SKM-1 treated with dmso at 0.1 percent for 144 hours (cell line): ENCODE data around the gene DYNLT3.

ENCODE experiments used
- DNase-seq: peaks from one replicate; lab custom pipeline; 2025; ENCODE audit not compliant: unreplicated experiment; lab: John Stamatoyannopoulos, UW

Gene DYNLT3

DNA sequence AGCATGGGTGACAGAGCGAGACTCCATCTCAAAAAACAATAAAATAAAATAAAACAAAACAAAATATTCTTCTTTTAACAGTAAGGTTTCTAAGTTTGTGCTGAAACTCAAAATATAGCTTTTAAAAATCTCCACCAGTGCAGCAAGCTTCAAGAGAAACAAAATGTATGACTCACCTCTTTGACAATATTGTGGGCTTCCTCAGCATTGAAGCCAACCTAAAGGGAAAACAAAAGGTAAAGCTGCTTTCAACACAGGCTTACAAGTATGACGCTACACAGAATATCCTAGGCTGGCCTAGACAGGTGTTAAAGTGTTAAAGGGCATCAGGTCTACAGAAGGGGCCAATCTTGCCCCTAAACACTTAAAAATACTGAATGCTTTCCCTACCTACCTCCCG, 1.2 kb downstream of the DYNLT3 start:
- DNase-seq, result no peak

DNA sequence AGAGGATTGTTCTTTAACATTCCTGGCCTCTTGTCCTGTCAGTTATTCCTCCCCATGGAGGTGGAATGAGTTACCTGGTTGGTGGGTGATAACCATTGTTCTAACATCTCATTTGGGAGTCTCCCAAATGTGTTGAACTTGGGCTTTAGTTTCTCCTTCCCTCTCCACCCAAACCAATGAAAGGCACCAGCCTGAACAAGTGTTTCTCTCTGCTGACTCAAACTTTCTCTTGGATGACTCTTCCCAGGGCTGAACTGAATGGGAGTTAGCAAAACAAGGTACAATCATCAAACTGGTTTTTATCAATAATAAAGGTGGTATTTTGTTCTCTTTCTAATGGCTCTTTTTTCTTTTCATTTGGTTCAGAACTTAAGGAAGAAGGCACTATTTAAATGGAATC, 2.7 kb downstream of the DYNLT3 start:
- DNase-seq, result no peak

DNA sequence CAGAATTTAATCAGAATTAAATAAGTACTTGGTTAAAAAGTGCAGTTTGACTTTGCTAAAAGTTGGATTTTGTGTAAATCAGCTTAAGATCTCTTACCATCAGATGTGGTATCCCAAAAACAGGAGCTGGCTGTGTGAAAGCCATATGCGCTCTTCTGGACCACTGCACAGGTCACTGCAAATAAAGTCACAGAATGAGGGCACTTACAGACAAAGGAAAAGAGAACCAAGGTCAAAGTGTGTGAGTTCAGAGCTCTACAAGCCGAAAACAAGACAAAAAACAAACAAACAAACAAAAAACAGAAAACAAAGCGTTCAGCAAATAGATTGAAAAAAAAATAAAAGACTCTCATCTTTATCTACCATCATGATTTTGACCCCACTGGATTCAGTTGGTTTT, 6.4 kb downstream of the DYNLT3 start:
- no peak for DNase-seq

DNA sequence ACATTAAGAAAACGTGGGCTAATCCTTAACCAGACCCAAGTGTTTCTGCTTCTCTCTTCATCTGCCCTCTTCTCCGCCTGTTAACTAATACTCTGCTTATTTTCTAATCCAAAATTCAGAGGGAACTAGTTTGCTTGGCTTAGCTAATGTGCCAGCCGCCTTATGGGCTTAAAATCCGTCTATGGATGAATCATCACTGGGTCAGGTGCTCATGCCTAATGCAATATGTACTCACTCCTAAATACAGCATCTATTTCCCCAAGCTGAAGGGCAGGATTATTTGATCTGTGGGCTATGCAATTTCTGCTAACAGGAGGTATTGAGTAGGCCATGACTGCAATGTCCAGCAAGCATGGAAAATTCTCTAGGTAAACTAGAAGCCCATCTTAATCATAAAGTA, 12.4 kb downstream of the DYNLT3 start:
- no peak for DNase-seq

DNA sequence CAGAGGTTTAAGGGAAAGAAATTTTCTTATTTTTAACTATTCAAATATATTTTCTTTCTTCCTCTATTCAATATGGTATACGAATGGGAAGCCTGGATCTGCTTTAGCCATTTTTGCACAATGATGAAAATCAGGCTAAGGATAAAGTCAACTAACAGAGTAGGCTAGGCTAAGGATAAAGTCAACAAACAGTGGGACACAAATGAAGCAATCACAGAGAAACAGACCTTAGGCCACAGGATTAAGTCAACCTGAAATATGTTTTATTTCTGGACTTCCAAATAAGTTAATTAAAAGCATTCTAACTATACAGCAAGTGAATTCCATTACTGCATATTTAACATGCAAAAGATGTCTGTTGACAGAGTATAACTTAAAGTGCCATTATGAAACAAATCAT, 17.0 kb downstream of the DYNLT3 start:
- DNase-seq, result no peak

DNA sequence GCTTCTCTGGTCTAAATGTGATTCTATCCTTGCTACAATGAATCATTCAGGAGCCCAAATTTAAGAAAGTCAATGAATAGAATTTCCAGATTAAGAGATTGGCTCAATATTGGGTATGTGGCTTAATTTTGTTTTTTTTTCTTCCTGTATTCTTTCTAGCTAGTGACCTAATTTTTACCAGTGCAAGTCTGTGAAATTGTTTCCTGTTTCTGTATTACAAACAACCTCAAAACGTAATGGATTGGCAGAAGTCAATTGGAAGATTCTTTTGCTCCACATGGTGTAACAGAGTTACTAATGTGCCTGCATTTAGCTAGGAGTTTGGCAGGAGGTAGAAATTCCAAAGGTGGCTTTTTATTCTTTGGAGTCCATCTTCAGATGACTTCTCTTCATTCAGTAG, 17.6 kb downstream of the DYNLT3 start:
- DNase-seq, result no peak

DNA sequence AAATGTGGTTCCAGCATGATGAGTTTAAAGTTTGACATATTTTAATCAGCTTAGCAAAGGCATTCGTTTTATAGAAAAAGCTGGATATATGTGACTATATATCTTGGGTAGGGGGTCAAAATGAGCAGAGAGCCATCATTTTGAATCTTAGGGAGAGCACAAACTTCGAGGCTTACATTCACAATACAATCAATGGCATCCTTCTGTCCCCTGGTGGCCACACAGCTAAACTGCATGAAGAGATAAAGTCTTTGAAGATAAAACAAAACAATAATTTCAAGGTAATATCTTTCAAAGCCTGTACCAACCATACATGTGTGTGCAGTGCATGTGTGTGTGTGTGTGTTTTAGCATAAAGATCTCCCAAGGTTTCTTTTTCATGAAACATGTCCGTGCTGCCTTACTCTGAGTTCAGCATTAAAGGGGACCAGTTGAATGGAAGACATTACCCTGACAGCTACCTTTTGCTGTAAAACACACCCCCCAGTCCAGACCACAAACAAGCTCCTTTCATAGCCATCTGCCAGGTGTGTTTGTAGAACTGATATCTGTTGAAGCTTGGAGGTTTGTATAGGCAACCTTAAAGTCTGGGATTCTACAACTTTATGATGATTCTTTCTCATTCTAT, 22.0 kb downstream of the DYNLT3 start:
- DNase-seq, result no peak

DNA sequence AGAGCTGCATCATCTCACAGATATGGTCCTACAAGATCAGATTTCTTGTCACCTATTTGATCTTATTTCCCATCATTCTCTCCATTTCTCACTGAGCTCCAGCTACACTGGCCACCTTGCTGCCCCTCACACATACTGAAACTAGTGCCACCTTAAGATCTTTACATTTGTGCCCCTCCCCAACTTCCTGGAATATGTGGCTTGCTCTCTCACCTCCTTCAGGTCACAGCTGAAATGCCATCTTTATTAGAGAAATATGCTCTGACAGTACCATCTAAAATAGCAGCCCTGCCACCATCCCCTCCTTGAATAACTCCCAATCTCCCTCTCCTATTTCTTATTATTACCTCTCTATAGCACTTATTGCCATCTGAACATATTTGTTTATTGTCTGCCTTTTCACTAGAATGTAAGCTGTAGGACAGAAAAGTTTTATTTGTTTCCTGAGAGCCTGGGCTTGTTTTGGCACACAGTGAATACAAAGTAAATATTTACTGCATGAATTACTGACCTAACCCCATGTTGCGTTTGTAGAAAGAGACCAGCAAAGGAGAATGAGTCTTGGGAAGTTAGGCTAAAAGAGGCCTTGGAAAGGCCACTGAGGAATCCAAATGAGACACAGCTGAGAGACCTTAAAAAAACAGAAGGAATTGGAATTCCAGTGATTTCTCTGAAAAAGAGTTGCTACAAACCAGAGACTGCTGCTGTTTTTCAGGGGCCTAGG, 22.7 kb downstream of the DYNLT3 start:
- DNase-seq, result no peak

DNA sequence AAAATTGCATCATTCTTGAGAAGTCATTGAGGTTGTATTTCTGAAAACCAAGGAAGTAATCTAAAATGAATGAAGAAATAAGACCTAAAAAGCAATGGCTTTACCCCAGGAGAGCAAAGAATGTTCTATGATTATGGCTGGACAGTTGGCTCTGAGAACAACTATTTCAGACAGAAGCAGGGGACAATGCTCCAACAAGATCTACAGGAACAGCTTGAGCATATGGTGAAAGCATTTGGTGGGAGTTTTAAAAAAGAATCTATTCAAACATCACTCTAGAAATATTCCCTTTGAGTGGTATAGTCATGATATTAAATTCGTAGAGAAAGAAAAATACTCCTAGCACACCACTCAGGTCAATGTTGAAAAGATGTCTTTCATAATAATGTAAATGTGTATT, 26.7 kb downstream of the DYNLT3 start:
- no peak for DNase-seq

DNA sequence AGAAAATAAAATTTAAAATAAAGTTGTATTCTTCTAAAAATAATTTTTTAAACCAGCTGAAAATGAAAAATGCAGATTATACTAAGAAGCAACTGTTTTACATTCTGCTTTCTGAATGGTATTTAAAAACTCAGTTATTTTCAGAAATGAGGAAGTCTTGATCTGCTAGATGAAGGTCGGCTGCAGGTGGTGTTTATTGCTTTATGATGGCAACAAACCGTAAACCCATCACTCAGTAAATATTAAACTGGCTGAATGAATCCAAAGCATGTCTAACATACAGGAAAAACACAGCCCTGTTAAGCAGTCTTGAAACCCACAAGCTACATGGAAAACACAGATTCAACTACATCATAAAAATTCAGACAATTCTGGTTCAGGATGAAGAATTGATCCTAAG, 29.3 kb downstream of the DYNLT3 start:
- DNase-seq, result no peak

DNA sequence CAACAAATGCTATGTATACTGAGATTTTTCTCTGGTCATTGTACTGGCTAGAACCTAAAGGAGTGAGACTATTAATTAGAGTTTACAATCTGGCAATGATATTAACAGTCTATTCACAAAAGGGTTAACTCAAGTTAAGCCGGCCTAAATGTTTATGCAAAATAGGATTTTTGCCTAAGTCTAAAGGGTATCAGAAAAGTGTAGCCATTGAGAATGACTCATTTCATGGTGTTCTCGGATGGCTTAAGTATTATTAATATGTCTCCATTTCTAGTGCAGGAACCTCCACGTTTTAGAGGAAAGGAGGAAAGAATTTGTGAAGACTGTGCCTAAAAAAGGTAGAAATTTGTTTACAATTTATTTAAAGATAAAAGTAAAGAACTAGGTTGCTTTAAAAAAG, 29.8 kb downstream of the DYNLT3 start:
- DNase-seq, result no peak

DNA sequence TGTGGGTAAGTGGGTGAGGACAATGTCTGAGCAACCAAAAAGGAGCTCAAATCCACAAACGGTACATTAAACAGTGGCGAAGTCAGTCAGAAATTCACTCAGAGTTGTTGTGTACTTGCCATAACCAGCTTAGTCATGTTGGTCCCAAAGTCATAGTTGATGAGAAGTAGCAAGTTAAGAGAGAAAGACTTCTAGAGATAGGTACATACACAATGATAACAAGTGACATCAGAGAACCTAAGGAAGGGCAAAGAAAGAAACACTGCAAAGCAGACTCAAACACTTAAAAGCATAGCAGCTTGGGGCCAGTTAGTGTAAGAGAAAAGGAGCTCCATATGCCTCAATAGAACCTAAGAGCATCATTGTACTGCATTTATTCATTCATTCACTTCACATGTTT, 30.2 kb downstream of the DYNLT3 start:
- no peak for DNase-seq

DNA sequence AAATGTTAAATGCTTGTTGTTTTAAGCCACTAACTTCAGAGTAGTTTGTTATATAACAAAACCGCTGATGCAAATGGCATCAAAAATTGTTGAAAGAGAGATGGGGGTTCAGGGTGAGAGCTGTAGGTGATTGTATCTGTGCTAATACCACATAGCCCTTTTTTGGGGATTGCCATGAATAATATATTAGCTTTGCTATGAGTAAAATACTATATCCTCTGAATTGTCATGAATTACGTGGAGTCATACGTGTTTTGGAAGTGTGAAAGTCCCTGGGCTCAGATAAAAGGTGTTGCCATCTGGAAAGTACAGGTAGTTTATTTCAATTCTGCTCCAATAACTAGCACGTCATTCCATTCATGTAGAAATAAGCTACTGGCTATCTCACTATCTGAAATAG, 30.6 kb downstream of the DYNLT3 start:
- no peak for DNase-seq

DNA sequence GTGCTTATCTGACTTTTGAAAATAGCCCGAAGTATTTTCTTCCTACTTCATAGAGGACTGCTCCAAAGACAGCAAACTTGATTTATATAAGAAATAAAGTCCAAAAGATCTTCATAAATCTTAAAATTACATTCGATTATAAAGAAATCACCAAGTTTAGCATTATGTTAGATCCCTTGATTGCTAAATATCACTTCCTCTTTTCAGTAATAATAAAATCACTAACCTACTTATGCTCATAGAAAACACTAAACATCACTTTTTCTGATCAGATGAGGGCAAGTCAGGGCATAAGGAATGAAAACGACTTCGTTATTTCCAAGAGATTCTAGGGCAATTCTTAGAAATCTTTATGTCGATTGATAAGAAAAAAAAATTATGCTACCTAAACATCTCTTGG, 32.0 kb downstream of the DYNLT3 start:
- no peak for DNase-seq

DNA sequence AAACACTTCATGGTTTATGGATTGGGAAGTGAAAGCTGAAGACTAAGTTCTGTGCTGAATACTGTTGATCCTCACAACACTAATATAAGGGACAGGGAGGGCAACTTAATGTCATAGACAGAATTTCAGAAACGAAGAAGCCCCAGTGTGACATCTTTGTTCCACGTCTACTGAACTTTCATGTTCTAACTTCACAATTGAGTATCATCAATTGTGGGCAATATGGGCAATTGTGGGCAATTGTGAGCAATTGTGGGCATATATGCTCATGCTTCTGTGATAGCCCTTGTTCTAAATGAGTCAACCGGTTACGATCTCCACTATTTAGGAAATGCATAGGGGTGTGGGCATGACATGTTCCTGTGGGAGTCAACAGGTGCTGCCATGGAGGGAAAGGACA, 33.8 kb downstream of the DYNLT3 start:
- no peak for DNase-seq

DNA sequence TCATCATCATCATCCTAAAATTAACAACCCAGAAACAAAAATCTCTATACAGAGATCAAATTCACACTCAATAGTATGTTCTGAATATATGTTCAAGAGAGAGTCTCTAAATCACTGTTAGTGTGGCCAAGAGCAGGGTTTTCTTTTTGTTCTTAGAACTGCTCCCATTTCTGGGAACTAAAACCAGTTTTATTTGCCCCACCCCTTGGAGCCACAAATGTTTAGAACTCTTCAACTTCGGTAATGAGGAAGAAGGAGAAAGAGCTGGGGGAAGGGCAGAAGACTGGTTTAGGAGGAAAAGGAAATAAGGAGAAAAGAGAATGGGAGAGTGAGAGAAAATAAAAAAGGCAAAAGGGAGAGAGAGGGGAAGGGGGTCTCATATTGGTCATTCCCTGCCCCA, 35.3 kb downstream of the DYNLT3 start:
- DNase-seq, result no peak

DNA sequence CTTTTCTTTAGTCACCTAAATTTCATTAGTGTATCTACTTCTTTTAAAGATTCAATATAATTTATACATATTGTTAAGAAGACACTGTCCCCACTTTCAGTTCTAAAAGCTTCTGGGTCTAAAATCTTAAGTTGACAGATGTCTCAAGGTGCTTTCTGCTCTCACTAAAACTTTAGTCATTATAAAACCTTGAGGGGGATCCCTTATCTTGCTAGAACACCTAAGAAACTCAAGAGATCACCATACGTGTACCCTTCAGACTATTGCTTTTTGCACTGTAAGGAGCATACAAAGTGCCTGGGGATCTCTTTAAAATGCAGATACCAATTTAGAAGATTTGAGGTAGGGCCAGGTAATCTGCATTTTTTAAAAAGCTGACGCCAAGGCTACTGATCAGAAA, 37.4 kb downstream of the DYNLT3 start:
- no peak for DNase-seq

DNA sequence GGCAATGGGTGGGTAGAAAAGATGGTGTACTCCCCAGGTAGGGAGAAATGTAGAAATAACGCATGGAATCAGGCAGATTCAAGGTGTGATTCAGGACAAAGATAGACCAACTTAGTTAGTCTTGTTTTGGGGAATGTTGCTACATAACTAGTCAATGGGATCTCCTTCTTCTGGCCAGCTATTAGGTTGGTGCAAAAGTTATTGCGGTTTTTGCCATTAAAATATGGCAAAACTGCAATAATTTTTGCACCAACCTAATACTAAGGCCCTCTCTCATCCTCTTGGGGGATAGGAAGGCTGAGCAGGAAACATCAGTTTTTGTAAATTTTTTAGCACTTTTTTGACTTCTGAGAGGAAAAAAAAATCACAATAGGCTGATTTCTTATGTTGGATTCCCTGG, 44.3 kb downstream of the DYNLT3 start:
- no peak for DNase-seq

DNA sequence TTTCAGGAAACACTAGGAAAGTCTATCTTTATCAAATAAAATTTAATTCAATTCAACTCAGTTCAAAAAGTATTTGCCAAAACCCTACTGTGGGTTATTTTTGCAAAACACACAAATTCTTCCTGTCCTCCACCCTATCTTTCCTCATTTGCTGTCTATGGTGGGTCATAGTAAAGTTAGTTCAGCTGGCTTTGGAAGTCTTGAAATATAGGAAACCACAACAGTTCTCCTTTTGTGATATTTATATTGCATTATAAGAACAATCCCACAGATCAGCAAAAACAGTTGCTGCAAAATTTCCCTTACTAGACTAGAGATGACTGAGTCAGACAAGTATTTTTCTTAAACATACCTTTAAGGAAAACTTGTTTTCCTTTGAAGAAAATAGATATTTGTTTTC, 45.3 kb downstream of the DYNLT3 start:
- peak; percentile 61 for DNase-seq

DNA sequence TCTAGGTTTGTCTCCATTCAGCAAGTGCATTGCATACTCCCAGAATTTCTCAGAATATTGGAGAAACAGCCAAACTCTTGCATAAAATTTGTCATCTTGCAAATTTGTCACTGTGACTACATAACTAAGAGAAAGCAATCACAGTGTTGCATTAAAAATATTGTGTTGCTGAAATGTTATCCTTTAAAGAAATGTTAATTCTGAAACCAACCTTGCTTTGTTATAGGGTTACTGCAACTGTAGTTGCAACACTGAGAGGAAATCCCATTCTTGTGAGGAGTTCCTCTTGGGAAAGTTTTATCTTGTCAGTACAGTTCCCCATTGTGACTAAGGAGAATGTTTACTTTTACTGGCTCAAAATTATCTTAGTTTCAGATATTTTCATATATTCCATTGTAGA, 46.7 kb downstream of the DYNLT3 start:
- no peak for DNase-seq

DNA sequence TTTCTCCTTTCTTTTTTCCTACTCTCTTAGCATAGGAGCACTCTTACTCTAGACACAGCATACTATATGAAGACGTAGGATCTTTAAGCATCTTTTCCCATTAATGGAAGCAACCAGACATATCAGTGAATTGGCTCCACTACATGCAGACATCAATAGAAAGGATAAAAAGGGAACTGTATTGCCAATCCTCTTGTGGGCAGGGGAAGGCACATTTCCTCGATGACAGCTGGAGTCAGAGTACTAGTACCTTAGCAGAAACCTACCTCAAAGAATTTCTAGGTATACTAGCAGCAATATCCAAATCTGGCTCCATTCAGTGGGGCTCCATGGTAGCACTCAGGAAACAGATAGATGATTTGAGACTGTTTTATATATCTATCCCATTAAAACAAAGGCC, 47.4 kb downstream of the DYNLT3 start:
- no peak for DNase-seq

DNA sequence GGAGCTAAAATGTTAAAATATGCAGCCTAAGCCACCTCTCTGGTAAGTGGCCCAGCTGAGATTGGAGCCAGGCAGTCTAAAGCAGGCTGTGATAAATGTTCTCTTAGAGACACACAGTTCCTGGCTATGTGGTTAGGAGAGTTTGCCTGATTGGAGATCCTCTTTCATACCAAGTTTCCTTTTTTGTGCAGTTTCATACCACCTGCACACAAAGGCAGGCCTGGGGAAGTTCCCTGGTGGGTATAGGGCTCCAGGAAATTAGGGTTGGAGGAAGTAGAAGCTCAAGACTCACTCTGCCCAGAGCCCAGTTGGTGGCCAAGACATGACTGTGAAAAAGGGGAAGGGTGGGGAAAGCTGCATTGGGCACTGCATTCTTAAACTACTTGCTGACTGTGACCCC, 50.6 kb downstream of the DYNLT3 start:
- peak; percentile 66 for DNase-seq

DNA sequence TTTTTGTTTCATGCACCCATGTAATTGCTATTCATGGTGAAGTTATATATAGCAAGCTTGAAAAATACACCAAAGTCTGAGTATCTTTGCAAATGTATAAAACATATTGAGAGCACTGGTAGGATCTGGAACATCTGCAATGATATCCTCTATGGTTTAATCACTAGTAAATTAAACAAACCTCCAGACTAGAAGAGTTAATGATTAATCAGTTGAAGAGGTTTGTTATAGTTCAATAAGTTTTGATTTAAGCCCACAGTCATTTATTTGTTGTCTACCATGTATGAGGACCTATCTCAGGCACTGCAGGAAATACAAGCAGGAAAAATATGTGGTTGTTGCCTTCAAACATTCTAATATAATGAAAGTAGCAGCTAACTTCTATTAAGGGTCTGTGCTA, 51.1 kb downstream of the DYNLT3 start:
- DNase-seq, result no peak
